ENCODE results near the gene DNAH2.

Gene DNAH2

DNA sequence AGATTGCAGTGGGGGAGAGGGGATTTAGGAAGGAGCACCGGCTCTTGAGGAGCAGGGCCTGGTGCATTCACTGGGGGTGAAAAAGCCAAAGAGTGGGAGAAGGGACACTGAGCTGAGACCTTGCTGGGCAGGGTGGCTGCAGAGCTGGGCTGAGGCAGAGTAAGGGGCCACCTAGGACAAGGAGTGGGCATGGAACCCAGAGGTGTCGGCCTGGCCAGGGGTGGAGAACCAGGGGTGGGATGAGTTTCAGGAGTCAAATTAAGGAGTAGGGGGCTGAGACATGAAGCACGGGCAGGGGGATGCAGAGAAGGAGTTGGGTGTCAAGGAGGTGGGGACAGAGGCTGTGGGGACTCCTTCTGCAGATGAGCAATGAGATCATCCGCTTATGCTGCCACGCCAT lies 20.1 kb downstream of the DNAH2 start:
- Histone ChIP-seq H3K4me1 (no peaks in the 10 kb centered on the region), H3K27me3 (peaks cover 0 to 43% of the 10 kb centered on the region in 2 donors), H3K9me3 (no peaks in the 10 kb centered on the region), H3K36me3 (no peaks in the 10 kb centered on the region), H3K27ac (no peak overlapping the region), H3K4me3 (no peak overlapping the region)
- intact Hi-C loops (cut with DNase I; ENCODE audit: low total_unique reads): no loop called here
- DNase-seq: no peak
- TF ChIP-seq, protein P1, sequence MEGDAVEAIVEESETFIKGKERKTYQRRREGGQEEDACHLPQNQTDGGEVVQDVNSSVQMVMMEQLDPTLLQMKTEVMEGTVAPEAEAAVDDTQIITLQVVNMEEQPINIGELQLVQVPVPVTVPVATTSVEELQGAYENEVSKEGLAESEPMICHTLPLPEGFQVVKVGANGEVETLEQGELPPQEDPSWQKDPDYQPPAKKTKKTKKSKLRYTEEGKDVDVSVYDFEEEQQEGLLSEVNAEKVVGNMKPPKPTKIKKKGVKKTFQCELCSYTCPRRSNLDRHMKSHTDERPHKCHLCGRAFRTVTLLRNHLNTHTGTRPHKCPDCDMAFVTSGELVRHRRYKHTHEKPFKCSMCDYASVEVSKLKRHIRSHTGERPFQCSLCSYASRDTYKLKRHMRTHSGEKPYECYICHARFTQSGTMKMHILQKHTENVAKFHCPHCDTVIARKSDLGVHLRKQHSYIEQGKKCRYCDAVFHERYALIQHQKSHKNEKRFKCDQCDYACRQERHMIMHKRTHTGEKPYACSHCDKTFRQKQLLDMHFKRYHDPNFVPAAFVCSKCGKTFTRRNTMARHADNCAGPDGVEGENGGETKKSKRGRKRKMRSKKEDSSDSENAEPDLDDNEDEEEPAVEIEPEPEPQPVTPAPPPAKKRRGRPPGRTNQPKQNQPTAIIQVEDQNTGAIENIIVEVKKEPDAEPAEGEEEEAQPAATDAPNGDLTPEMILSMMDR (IDR thresholded peaks at IDR 0.05): no peak

GRCh38 chr17:7739746-7740145 lies 22.2 kb downstream of the DNAH2 start:
- Histone ChIP-seq H3K9me3 (no peaks in the 10 kb centered on the region), H3K4me1 (no peaks in the 10 kb centered on the region), H3K36me3 (no peaks in the 10 kb centered on the region), H3K4me3 (no peak overlapping the region), H3K27me3 (peaks cover 0 to 59% of the 10 kb centered on the region in 2 donors), H3K27ac (no peak overlapping the region)
- no peak for DNase-seq
- TF ChIP-seq, protein P1 (IDR thresholded peaks at IDR 0.05): no peak
- intact Hi-C loops (cut with DNase I; ENCODE audit: low total_unique reads): loop anchor here (10.0 kb wide), 2 partner anchors 115 to 245 kb away; partner anchors contain the start of genes CYB5D1, NAA38 and TMEM88

DNA sequence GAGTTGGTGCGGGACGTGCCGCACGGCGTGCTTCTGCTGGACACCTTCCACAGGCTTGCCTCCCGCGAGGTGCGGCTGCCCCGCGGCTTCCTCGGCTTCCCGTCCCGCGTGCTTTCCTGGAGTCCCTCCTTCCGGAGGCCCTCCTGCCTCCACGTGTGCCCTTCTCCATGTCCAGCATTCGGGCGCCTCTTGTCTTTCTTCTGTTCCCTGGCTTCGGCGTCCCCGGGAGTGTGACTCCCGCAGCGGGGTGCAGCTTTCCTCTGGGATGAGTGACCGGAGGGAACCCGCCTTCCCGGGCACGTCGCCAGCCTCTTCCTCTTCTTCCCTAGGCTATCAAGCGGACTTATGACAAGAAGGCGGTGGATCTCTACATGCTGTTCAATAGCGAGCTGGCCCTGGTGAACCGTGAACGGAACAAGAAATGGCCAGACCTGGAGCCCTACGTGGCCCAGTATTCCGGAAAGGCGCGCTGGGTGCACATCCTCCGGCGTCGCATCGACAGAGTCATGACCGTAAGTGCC lies 23.0 kb downstream of the DNAH2 start:
- intact Hi-C loops (cut with DNase I; ENCODE audit: low total_unique reads): loop anchor here (10.0 kb wide), 2 partner anchors 114 to 244 kb away; partner anchors contain the start of genes CYB5D1, NAA38 and TMEM88
- H3K4me3 ChIP-seq: no peak overlapping the region
- no peak for DNase-seq

DNA sequence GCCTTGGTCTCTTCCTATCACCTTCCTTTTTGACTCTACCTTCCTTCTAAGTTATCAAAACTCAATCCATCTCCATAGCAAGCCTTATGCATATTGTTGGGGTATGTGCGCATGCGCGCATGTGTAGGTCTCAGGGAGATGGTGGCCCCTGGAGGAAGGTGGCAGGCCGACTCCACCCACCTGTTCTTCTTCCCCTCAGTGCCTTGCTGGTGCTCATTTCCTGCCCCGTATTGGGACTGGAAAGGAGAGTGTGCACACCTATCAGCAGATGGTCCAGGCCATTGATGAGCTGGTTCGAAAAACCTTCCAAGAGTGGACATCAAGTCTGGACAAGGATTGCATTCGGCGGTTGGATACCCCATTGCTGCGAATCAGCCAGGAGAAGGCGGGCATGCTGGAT lies 25.2 kb downstream of the DNAH2 start:
- DNase-seq: no peak
- Histone ChIP-seq H3K9me3 (no peaks in the 10 kb centered on the region), H3K4me3 (no peak overlapping the region), H3K4me1 (no peaks in the 10 kb centered on the region), H3K36me3 (no peaks in the 10 kb centered on the region), H3K27ac (no peak overlapping the region), H3K27me3 (peaks cover 0 to 50% of the 10 kb centered on the region in 2 donors)
- TF ChIP-seq, protein P1 (IDR thresholded peaks at IDR 0.05): no peak
- intact Hi-C loops (cut with DNase I; ENCODE audit: low total_unique reads): loop anchor here (10.0 kb wide), 2 partner anchors 112 to 242 kb away; partner anchors contain the start of genes CYB5D1, NAA38 and TMEM88

More for the DNA sequence above, 23.0 kb downstream of the DNAH2 start:
- no peak overlapping the region for H3K27ac ChIP-seq
- peaks cover 0 to 59% of the 10 kb centered on the region in 2 donors for H3K27me3 ChIP-seq
- no peaks in the 10 kb centered on the region for H3K9me3 ChIP-seq
- no peaks in the 10 kb centered on the region for H3K36me3 ChIP-seq
- TF ChIP-seq, protein P1 (IDR thresholded peaks at IDR 0.05): no peak
- H3K4me1 ChIP-seq: no peaks in the 10 kb centered on the region

DNA sequence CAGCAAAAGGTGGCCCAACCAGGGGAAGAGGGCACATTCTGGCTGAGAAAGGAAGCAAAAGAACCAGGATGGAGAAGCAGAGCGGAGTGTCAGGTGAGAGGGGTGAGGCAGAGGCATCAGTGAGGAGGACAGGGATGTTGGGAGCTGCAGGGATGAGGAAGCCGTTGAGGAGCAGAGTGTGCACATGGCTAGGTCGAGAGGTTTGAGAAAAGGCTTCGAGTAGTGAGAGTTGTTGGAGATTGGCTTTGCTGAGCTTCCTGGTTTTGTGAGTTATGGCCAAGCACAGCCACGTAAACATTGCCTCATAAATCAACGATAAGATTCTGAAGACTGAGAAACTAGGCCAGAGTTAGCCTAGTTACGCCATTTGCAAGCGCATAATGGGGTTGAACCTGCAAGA lies 26.9 kb downstream of the DNAH2 start:
- no peak for DNase-seq
- no peak overlapping the region for H3K4me3 ChIP-seq
- H3K9me3 ChIP-seq: no peaks in the 10 kb centered on the region
- intact Hi-C loops (cut with DNase I; ENCODE audit: low total_unique reads): loop anchor here (10.0 kb wide), 2 partner anchors 110 to 240 kb away; partner anchors contain the start of genes CYB5D1, NAA38 and TMEM88
- H3K36me3 ChIP-seq: no peaks in the 10 kb centered on the region
- no peak overlapping the region for H3K27ac ChIP-seq
- H3K4me1 ChIP-seq: no peaks in the 10 kb centered on the region
- TF ChIP-seq, protein P1 (IDR thresholded peaks at IDR 0.05): no peak
- peaks cover 0 to 50% of the 10 kb centered on the region in 2 donors for H3K27me3 ChIP-seq

Measured in tibial artery (tissue), 4 donors.